DOHH2 (cell line): Measurements from ENCODE around the gene C16orf54.
"Not testable (repeated sequence)": the region's sequence is repeated elsewhere in the genome, so short reads cannot be mapped to it uniquely, and the experiment has no call there.

Experiments
- H3F3A ChIP-seq: fragments of 200-600 bp; sonication (generic), shearing (Covaris generic); 2 replicates; pipeline ENCODE4 v1.6.0; 2016; ENCODE audit warnings: antibody characterized with exemption, mild to moderate bottlenecking; ENCODE audit not compliant: control insufficient read depth, insufficient read depth
- H3K27ac ChIP-seq: fragments of 200-600 bp; sonication (generic); 2 replicates; pipeline ENCODE4 v1.5.1; 2014; ENCODE audit warnings: low read depth, mild to moderate bottlenecking, low read length, moderate library complexity
- H3K27me3 ChIP-seq: fragments of 200-600 bp; sonication (generic); 2 replicates; pipeline ENCODE4 v1.6.1; 2014; ENCODE audit warnings: mild to moderate bottlenecking, low read length, mixed read lengths; ENCODE audit not compliant: control insufficient read depth
- H3K36me3 ChIP-seq: fragments of 200-600 bp; sonication (generic); 2 replicates; pipeline ENCODE4 v1.6.1; 2014; ENCODE audit warnings: mild to moderate bottlenecking, low read length, moderate library complexity, mixed read lengths; ENCODE audit not compliant: control insufficient read depth
- H3K4me1 ChIP-seq: fragments of 200-600 bp; sonication (generic); 2 replicates; pipeline ENCODE4 v1.6.1; 2014; ENCODE audit warnings: mild to moderate bottlenecking, low read length, mixed read lengths; ENCODE audit not compliant: control insufficient read depth
- H3K4me2 ChIP-seq: fragments of 200-600 bp; sonication (generic); 2 replicates; pipeline ENCODE4 v1.6.0; 2014; ENCODE audit warnings: mild to moderate bottlenecking, low read length, moderate library complexity
- H3K4me3 ChIP-seq: fragments of 200-600 bp; sonication (generic); 2 replicates; pipeline ENCODE4 v1.5.1; 2014; ENCODE audit warnings: mild to moderate bottlenecking, low read length, mixed read lengths
- H3K79me2 ChIP-seq: fragments of 200-600 bp; sonication (generic); 2 replicates; pipeline ENCODE4 v1.6.1; 2014; ENCODE audit warnings: mild to moderate bottlenecking, low read length, mixed read lengths; ENCODE audit not compliant: control insufficient read depth
- H3K9me2 ChIP-seq: fragments of 200-600 bp; sonication (generic); replicated peaks from 2 replicates; pipeline ENCODE4 v1.6.1; 2014; ENCODE audit warnings: mild to moderate bottlenecking, low read length, mixed read lengths; ENCODE audit not compliant: control insufficient read depth
- H3K9me3 ChIP-seq: fragments of 200-600 bp; sonication (generic); 2 replicates; pipeline ENCODE4 v1.6.1; 2014; ENCODE audit warnings: antibody characterized with exemption, low read length, mixed read lengths; ENCODE audit not compliant: control insufficient read depth, insufficient read depth
- H4K20me1 ChIP-seq: fragments of 200-600 bp; sonication (generic); 2 replicates; pipeline ENCODE4 v1.6.0; 2014; ENCODE audit warnings: low read depth, mild to moderate bottlenecking, antibody characterized with exemption, low read length, moderate library complexity; ENCODE audit not compliant: control insufficient read depth, insufficient read depth
- EZH2phosphoT487 ChIP-seq: fragments of 200-600 bp; sonication (generic); IDR thresholded peaks from 2 replicates; pipeline ENCODE4 v1.6.1; 2017; ENCODE audit warnings: borderline replicate concordance, mild to moderate bottlenecking, antibody characterized with exemption, low read length, moderate library complexity, mixed read lengths
- TF ChIP-seq, protein P1 (sequence below): fragments of 200-600 bp; sonication (generic); IDR thresholded peaks from one replicate; pipeline ENCODE4 v1.5.1; 2014; ENCODE audit warnings: antibody characterized with exemption, mild to moderate bottlenecking, low read depth, low read length; ENCODE audit not compliant: poor library complexity, severe bottlenecking

The C16orf54 gene

DNA sequence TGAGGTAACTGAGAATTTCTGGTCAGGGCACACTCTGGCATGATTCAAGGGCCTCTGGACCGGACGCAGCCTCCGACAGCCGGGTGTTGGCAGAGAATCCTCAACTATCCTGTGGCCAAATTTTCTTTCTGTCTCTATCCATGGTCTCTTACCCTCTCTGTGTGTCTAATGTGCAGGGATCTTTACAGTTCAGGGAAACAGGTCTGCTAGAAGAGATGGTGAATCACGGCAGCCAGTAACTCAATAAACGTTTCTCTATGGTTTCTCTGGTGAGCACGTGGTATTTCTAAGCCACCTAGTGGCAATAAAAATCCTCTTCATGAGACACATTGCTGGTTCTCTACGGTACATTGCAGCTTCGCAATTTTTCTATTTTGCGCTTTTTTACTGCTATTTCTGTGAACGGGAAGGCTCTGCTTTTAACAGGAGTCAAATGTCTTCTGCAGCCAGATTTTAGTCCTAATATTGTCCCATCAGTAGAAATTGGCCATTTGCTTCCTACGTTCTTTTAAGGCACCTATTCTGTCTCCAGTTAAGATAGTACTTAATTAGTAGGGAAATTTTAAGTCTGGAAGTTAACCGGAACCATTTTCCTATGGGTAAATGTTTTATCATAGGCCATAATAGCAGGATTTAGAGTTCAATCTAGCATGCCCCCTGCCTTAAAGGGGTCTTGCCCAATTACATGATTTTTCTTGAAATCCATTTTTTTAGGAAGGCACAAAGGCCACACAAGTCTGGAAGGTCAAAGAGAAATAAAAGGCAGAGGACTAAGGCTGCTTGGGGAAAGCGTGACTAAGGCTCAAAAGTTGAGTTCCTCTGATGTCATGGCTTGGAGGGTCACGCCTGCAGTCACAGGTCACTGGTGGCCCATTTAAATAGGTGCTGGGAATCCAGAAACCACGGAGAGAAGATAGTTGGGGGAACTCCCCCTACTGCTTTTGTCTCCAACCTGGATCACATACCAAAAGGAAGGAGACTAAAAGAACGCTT lies 35.3 kb downstream of the C16orf54 start:
- Histone ChIP-seq H4K20me1 (no peaks in the 10 kb centered on the region), H3K27ac (no peak overlapping the region), H3K79me2 (no peaks in the 10 kb centered on the region), H3K4me2 (peak overlapping the region; percentile 52), H3K27me3 (no peaks in the 10 kb centered on the region), H3F3A (peaks cover 3% of the 10 kb centered on the region), H3K4me3 (0 out of 2 replicates have a peak overlapping the region, but pooled peaks have one; percentile 11), H3K9me2 (no peaks in the 10 kb centered on the region), H3K4me1 (peaks cover 26% of the 10 kb centered on the region), H3K9me3 (no peaks in the 10 kb centered on the region), H3K36me3 (no peaks in the 10 kb centered on the region)
- TF ChIP-seq EZH2phosphoT487, result no peak
- TF ChIP-seq, protein P1, sequence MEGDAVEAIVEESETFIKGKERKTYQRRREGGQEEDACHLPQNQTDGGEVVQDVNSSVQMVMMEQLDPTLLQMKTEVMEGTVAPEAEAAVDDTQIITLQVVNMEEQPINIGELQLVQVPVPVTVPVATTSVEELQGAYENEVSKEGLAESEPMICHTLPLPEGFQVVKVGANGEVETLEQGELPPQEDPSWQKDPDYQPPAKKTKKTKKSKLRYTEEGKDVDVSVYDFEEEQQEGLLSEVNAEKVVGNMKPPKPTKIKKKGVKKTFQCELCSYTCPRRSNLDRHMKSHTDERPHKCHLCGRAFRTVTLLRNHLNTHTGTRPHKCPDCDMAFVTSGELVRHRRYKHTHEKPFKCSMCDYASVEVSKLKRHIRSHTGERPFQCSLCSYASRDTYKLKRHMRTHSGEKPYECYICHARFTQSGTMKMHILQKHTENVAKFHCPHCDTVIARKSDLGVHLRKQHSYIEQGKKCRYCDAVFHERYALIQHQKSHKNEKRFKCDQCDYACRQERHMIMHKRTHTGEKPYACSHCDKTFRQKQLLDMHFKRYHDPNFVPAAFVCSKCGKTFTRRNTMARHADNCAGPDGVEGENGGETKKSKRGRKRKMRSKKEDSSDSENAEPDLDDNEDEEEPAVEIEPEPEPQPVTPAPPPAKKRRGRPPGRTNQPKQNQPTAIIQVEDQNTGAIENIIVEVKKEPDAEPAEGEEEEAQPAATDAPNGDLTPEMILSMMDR, result peak; percentile 84

DNA sequence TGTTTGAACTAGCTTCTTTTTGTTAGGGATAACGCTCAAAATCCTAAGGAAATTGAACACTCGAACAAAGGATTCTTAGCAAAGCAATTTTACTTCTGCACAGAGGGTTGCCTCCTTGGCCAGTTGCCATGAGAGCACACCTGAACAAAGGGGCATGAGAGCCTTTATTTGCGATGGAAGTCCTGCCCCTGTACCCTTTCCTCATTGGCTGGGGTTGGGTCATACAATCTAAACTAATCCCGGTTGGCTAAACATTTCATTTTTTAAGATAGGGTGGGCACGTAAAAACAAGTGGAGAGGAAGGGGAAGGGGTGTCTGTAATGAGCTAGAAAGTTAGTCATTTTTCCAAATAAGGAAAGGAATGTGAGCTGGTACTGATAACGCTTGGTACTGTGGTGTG lies 36.1 kb downstream of the C16orf54 start:
- H3K4me3 ChIP-seq, H4K20me1 ChIP-seq, H3K27ac ChIP-seq, H3K4me2 ChIP-seq, H3K9me2 ChIP-seq, H3F3A ChIP-seq, H3K79me2 ChIP-seq, H3K27me3 ChIP-seq, H3K9me3 ChIP-seq, H3K36me3 ChIP-seq: not testable (repeated sequence)
- H3K4me1 ChIP-seq, result peaks cover 26% of the 10 kb centered on the region

DNA sequence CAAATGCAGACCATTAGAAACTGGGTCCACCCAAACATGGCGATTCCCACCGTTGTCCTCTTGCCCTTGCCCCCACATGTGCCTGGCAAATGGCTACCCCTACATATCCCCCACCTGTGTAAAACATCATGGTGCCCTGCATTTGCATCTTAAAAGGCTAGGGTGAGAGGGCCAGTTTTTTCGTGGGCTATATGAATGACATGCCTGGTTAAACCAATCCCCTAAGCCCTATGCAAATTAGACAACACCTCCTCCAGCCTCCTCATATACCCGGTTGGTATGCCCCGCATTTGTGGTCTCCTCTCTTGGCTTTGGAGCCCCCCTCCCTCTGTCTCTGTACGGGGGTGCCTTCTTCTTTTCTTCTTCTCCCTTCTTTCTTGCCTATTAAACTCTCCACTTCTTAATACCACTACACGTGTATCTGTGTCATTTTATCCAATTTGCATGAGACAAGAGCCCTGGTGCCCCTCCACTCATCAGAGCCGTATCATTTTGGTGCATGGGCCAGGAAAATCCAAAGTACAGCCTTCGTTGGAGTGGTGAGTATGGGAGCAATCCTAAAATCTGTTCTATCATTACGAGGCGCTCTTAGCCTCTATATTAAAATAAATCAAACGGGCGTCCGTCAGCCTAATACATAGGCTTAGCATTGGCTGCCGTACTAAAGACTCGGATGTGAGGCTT lies 36.7 kb downstream of the C16orf54 start:
- H3K27ac ChIP-seq, result no peak overlapping the region
- no peaks in the 10 kb centered on the region for H3K27me3 ChIP-seq
- peaks cover 4% of the 10 kb centered on the region for H3F3A ChIP-seq
- H3K36me3 ChIP-seq, result no peaks in the 10 kb centered on the region
- TF ChIP-seq, protein P1, result no peak
- no peak for TF ChIP-seq EZH2phosphoT487
- peaks cover 26% of the 10 kb centered on the region for H3K4me1 ChIP-seq
- H3K79me2 ChIP-seq, result no peaks in the 10 kb centered on the region
- H4K20me1 ChIP-seq, result no peaks in the 10 kb centered on the region
- no peaks in the 10 kb centered on the region for H3K9me2 ChIP-seq
- H3K4me3 ChIP-seq, result no peak overlapping the region
- no peak overlapping the region; the same call in 1 of the 2 replicates for H3K4me2 ChIP-seq
- no peaks in the 10 kb centered on the region for H3K9me3 ChIP-seq

DNA sequence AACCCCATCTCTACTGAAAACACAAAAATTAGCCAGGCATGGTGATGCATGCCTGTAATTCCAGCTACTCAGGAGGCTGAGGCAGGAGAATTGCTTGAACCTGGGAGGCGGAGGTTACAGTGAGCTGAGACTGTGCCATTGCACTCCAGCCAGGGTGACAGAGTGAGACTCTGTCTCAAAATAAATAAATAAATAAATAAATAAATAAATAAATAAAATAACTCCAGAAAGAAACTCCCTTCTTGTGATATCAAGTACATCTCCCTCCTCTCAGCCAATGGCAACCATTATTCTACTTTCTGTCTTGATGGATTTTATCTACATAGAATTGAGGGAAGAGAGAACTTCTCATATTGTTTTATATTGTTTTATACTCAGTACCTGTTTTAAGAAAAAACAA lies 38.6 kb downstream of the C16orf54 start:
- peaks cover 36% of the 10 kb centered on the region for H3K4me1 ChIP-seq
- not testable (repeated sequence) for H3F3A ChIP-seq, H3K4me3 ChIP-seq, H3K36me3 ChIP-seq, H3K4me2 ChIP-seq, H3K79me2 ChIP-seq, H4K20me1 ChIP-seq, H3K27me3 ChIP-seq, H3K9me2 ChIP-seq, H3K27ac ChIP-seq, H3K9me3 ChIP-seq
